HG02981 (cell line): Measurements from ENCODE around the gene GOLGA6L7.
"Not testable (repeated sequence)": the region's sequence is repeated elsewhere in the genome, so short reads cannot be mapped to it uniquely, and the experiment has no call there.

Experiments used
- ATAC-seq: cut with Tn5 transposase; IDR thresholded peaks from one replicate; pipeline ENCODE4 v1.9.1; 2021; ENCODE audit warnings: mild to moderate bottlenecking, moderate library complexity; ENCODE audit not compliant: unreplicated experiment

Gene GOLGA6L7

DNA sequence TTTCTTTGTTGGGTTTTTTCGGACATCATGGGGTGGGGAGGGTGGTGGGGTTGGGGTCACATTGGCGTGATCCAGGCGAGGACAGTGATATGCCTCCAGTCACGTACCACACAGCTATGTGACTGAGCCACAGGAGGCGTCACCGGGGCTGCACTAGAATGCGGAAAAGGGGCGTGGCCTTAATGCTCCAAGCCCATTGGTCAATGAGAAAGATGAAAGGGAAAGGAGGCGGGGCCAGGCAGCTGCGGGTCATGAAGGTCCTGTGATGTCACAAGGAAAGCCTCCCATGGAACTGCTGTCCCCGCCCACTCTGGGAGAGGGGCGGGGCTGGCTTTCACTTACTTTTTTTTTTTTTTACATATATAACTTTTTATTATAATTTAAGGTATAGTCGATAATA, at the start of gene GOLGA6L7:
Gene GOLGA6L7 (minus strand): TSS at position 124 of the 400 bp plus-strand sequence. CDS start 95 bp downstream, at position 29.
- not testable (repeated sequence) for ATAC-seq

DNA sequence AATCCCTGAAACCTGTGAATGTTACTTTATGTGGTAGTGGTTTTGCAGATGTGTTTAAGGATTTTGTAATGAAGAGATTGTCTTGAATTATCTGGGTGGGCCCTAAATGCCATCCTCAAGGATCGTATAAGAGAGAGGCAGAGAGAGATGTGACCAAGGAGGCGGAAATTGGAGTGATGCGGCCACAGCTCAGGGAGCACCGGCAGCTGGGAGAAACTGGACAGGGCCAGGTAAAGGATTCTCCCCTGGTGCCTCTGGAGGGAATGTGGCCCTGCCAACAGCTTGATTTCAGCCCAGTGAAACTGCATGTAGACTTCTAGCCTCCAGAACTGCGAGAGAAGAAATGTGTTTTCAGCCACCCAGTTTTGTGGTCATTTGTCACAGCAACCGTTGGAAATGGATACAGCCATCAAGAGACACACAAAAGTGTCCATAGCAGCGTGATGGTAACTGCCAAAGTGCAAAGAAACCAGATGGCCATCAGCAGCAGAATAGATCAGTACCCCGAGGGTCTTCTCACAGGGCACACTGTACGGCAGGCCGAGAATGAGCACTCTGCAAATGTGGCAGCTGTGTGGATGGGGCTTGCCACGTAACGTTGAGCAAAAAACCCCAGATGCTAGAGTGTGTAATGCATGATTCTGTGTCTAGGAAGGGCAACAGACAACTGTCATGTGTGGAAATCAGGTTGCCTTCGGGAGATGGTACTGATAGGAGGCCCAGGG, 49.6 kb upstream of the GOLGA6L7 start:
- no peak for ATAC-seq

GRCh38 chr15:28896951-28897350, 48.5 kb upstream of the GOLGA6L7 start:
- ATAC-seq, result no peak

- no peak for ATAC-seq
These were observed 47.1 kb upstream of the GOLGA6L7 start for GRCh38 chr15:28895566-28895965.

GRCh38 chr15:28895146-28895545, 46.7 kb upstream of the GOLGA6L7 start:
- ATAC-seq, result no peak

GRCh38 chr15:28894631-28895030, 46.2 kb upstream of the GOLGA6L7 start:
- ATAC-seq, result no peak

GRCh38 chr15:28892789-28893610, 44.6 kb upstream of the GOLGA6L7 start:
- ATAC-seq, result no peak

- ATAC-seq, result no peak
These were observed 43.1 kb upstream of the GOLGA6L7 start for GRCh38 chr15:28891588-28891987.

GRCh38 chr15:28890711-28891495, 42.5 kb upstream of the GOLGA6L7 start:
- ATAC-seq, result no peak

DNA sequence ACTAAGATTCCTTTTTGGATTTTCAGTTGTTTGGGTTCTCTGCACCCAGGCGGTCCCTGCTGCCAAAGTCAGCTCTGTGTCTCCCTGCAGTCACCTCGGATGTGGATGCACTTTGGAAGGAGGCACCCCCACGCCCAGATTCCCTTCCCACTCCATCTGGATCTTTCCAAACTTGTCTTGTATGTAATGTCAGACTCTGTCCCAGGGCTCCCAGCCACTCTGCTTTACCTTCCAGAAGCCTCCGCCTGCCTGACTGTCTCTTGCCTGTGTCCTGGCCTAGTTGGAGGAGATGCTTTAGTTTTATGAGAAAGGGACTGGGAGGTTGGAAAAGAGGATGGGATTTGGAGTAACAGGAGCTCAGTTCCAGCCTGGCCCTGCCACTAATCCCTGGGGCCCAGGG, 41.8 kb upstream of the GOLGA6L7 start:
- ATAC-seq, result not testable (repeated sequence)

DNA sequence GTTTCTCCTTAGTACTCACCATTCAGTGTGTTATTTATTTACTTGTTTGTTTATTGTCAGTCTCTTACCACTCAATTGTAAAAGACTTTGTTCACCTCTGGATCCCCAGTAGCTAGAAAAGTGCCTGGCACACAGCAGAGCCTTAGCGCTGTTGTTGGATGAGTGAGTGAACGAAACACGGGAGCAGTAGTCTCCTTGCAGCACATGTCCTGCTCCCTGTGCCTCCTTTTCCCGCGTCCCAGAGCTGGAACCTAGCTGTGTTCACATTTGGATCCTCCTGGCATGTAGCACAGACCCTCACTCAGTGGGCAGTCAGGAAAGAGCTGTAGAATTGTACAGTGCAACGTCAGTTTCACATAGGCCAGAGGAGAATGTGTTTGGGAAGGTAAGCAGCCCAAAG, 41.4 kb upstream of the GOLGA6L7 start:
- ATAC-seq, result not testable (repeated sequence)

DNA sequence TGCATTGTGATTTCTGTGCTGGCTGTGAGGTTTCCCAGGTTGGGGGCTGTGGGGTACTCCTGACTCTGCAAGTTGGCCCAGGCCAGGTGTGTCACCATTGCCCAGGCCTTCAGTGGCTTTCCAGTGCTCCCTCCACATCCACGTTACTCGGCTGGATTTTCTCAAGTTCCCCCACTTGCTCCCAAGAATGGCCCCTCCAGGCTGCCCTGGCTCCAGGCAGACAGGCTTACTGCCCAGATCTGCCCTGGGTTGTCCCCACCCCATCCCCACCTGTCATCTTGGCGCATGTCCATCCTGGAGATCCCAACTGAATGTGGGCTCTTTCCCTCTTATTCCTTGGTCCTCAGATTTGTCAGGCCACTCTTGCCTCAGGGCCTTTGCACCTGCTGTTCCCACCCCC, 40.9 kb upstream of the GOLGA6L7 start:
- no peak for ATAC-seq

GRCh38 chr15:28888900-28889299, 40.5 kb upstream of the GOLGA6L7 start:
- ATAC-seq, result no peak

- no peak for ATAC-seq
These were observed 40.0 kb upstream of the GOLGA6L7 start for GRCh38 chr15:28888302-28888894.

GRCh38 chr15:28887339-28888174, 39.1 kb upstream of the GOLGA6L7 start:
- ATAC-seq, result no peak

- ATAC-seq, result no peak
These were observed 38.2 kb upstream of the GOLGA6L7 start for GRCh38 chr15:28886431-28887338.

- ATAC-seq, result no peak
These were observed 37.4 kb upstream of the GOLGA6L7 start, which contains the start of gene APBA2 for GRCh38 chr15:28885630-28886430. Gene APBA2 (plus strand): TSS chr15:28885974. CDS start chr15:29053885, 167,911 bp downstream.

GRCh38 chr15:28885128-28885629, 36.7 kb upstream of the GOLGA6L7 start:
- ATAC-seq, result no peak
